GM12875 (cell line): ENCODE results near the gene ARSB.

ENCODE experiments used
- H3K4me3 ChIP-seq: one replicate; pipeline ENCODE4 v1.5.1; 2011; ENCODE audit warnings: low read depth, low read length, control low read depth
- CTCF ChIP-seq: IDR thresholded peaks from 2 replicates; pipeline ENCODE4 v1.5.1; 2011; ENCODE audit warnings: low read depth, mild to moderate bottlenecking, control low read depth, inconsistent platforms, low read length, moderate library complexity, borderline replicate concordance; ENCODE audit not compliant: insufficient read depth

Gene ARSB

GRCh38 chr5:78903861-78904260 is 81.2 kb downstream of the ARSB start:
- no peak for TF ChIP-seq CTCF

GRCh38 chr5:78903353-78903752 is 81.8 kb downstream of the ARSB start:
- no peak for TF ChIP-seq CTCF

More at GRCh38 chr5:78903861-78904260, 81.2 kb downstream of the ARSB start:
- no peak overlapping the region for H3K4me3 ChIP-seq

GRCh38 chr5:78899922-78900362 is 85.2 kb downstream of the ARSB start:
- H3K4me3 ChIP-seq, result no peak overlapping the region
- peak; percentile 74 for TF ChIP-seq CTCF

More at GRCh38 chr5:78903353-78903752, 81.8 kb downstream of the ARSB start:
- no peak overlapping the region for H3K4me3 ChIP-seq

GRCh38 chr5:78896132-78896531 is 89.0 kb downstream of the ARSB start:
- no peak for TF ChIP-seq CTCF
- H3K4me3 ChIP-seq, result no peak overlapping the region

GRCh38 chr5:78895616-78896015 is 89.5 kb downstream of the ARSB start:
- no peak overlapping the region for H3K4me3 ChIP-seq
- TF ChIP-seq CTCF, result no peak

GRCh38 chr5:78893940-78894677 is 91.0 kb downstream of the ARSB start:
- no peak for TF ChIP-seq CTCF

More at GRCh38 chr5:78893940-78894677, 91.0 kb downstream of the ARSB start:
- H3K4me3 ChIP-seq, result no peak overlapping the region
